HG03571 (cell line): ENCODE data around the gene CDKAL1.
"Not testable (repeated sequence)": the region's sequence is repeated elsewhere in the genome, so short reads cannot be mapped to it uniquely, and the experiment has no call there.

Experiments used
- ATAC-seq: cut with Tn5 transposase; IDR thresholded peaks from one replicate; pipeline ENCODE4 v1.9.1; 2021; ENCODE audit not compliant: unreplicated experiment

CDKAL1 gene

GRCh38 chr6:21049148-21049547 lies 514.9 kb downstream of the CDKAL1 start:
- no peak for ATAC-seq

GRCh38 chr6:21049572-21049971 lies 515.3 kb downstream of the CDKAL1 start:
- ATAC-seq, result no peak

- ATAC-seq, result no peak
These were observed 516.7 kb downstream of the CDKAL1 start for GRCh38 chr6:21050935-21051334.

GRCh38 chr6:21051777-21052176 lies 517.5 kb downstream of the CDKAL1 start:
- no peak for ATAC-seq

- no peak for ATAC-seq
These were observed 519.4 kb downstream of the CDKAL1 start for GRCh38 chr6:21053612-21054011.

GRCh38 chr6:21055480-21055879 lies 521.2 kb downstream of the CDKAL1 start:
- not testable (repeated sequence) for ATAC-seq

- no peak for ATAC-seq
These were observed 527.6 kb downstream of the CDKAL1 start for GRCh38 chr6:21061892-21062291.

GRCh38 chr6:21064756-21065340 lies 530.6 kb downstream of the CDKAL1 start:
- no peak for ATAC-seq

GRCh38 chr6:21067521-21067920 lies 533.3 kb downstream of the CDKAL1 start:
- ATAC-seq, result no peak

GRCh38 chr6:21070620-21071019 lies 536.4 kb downstream of the CDKAL1 start:
- ATAC-seq, result no peak

- no peak for ATAC-seq
These were observed 537.7 kb downstream of the CDKAL1 start for GRCh38 chr6:21071780-21072468.

GRCh38 chr6:21073318-21073839 lies 539.1 kb downstream of the CDKAL1 start:
- no peak for ATAC-seq

- no peak for ATAC-seq
These were observed 540.2 kb downstream of the CDKAL1 start for GRCh38 chr6:21074484-21074883.

- no peak for ATAC-seq
These were observed 541.7 kb downstream of the CDKAL1 start for GRCh38 chr6:21075986-21076385.

- no peak for ATAC-seq
These were observed 544.2 kb downstream of the CDKAL1 start for GRCh38 chr6:21078497-21078896.

GRCh38 chr6:21079468-21080048 lies 545.3 kb downstream of the CDKAL1 start:
- no peak for ATAC-seq

GRCh38 chr6:21080221-21080620 lies 546.0 kb downstream of the CDKAL1 start:
- ATAC-seq, result no peak

GRCh38 chr6:21082091-21082490 lies 547.8 kb downstream of the CDKAL1 start:
- ATAC-seq, result no peak

- ATAC-seq, result no peak
These were observed 549.5 kb downstream of the CDKAL1 start for GRCh38 chr6:21083708-21084107.

- ATAC-seq, result no peak
These were observed 550.4 kb downstream of the CDKAL1 start for GRCh38 chr6:21084656-21085055.

GRCh38 chr6:21085211-21085610 lies 551.0 kb downstream of the CDKAL1 start:
- ATAC-seq, result no peak

GRCh38 chr6:21085643-21086042 lies 551.4 kb downstream of the CDKAL1 start:
- ATAC-seq, result no peak
